Epithelial cell of esophagus (primary cell): Measurements from ENCODE around the gene PGC.

Experiments
- DNase-seq: peaks from one replicate; pipeline ENCODE4 v3.0.0; 2010; ENCODE audit warnings: low read depth
- H3K4me3 ChIP-seq: 2 replicates; pipeline ENCODE4 v1.5.1; 2011; ENCODE audit warnings: mild to moderate bottlenecking, low read length, control low read depth
- CTCF ChIP-seq: IDR thresholded peaks from 2 replicates; pipeline ENCODE4 v1.5.1; 2011; ENCODE audit warnings: low read depth, mild to moderate bottlenecking, low read length, control low read depth, inconsistent platforms; ENCODE audit not compliant: insufficient read depth; ENCODE audit errors: missing control alignments

PGC gene

GRCh38 chr6:41711323-41712038, 35.7 kb downstream of the PGC start:
- H3K4me3 ChIP-seq, result no peak overlapping the region
- no peak for TF ChIP-seq CTCF
- DNase-seq, result no peak

GRCh38 chr6:41709375-41709774, 37.8 kb downstream of the PGC start:
- no peak overlapping the region for H3K4me3 ChIP-seq
- no peak for TF ChIP-seq CTCF
- no peak for DNase-seq

GRCh38 chr6:41708856-41709255, 38.3 kb downstream of the PGC start:
- no peak for DNase-seq
- TF ChIP-seq CTCF, result no peak
- no peak overlapping the region for H3K4me3 ChIP-seq

- DNase-seq, result no peak
- no peak overlapping the region for H3K4me3 ChIP-seq
- no peak for TF ChIP-seq CTCF
Measured at GRCh38 chr6:41707565-41708200, 39.5 kb downstream of the PGC start.

- no peak for TF ChIP-seq CTCF
- no peak overlapping the region for H3K4me3 ChIP-seq
- DNase-seq, result peak; percentile 45
Measured at GRCh38 chr6:41706876-41707564, 40.2 kb downstream of the PGC start.

GRCh38 chr6:41705996-41706835, 41.0 kb downstream of the PGC start:
- H3K4me3 ChIP-seq, result no peak overlapping the region
- TF ChIP-seq CTCF, result peak; percentile 50
- peak; percentile 73 for DNase-seq
